GM19099 (cell line): ENCODE results near the gene PIGP.

Source experiments
- POLR2A ChIP-seq: IDR thresholded peaks from 3 replicates; pipeline ENCODE4 v1.6.1; 2011; ENCODE audit warnings: low read depth; ENCODE audit not compliant: insufficient read length; ENCODE audit errors: extremely low read depth

PIGP gene

GRCh38 chr21:37058261-37058660, 14.6 kb downstream of the PIGP start:
- TF ChIP-seq POLR2A = no peak

GRCh38 chr21:37057614-37058013, 15.3 kb downstream of the PIGP start:
- no peak for TF ChIP-seq POLR2A

GRCh38 chr21:37055271-37055855, 17.5 kb downstream of the PIGP start:
- no peak for TF ChIP-seq POLR2A

- no peak for TF ChIP-seq POLR2A
Observed at GRCh38 chr21:37047079-37047478, 25.8 kb downstream of the PIGP start.

GRCh38 chr21:37045556-37045955, 27.3 kb downstream of the PIGP start:
- no peak for TF ChIP-seq POLR2A

GRCh38 chr21:37045149-37045548, 27.7 kb downstream of the PIGP start:
- no peak for TF ChIP-seq POLR2A

- no peak for TF ChIP-seq POLR2A
Observed at GRCh38 chr21:37044643-37045042, 28.2 kb downstream of the PIGP start.

GRCh38 chr21:37043818-37044217, 29.1 kb downstream of the PIGP start:
- no peak for TF ChIP-seq POLR2A

GRCh38 chr21:37041706-37042271, 31.1 kb downstream of the PIGP start:
- TF ChIP-seq POLR2A = no peak

GRCh38 chr21:37040212-37040611, 32.7 kb downstream of the PIGP start:
- TF ChIP-seq POLR2A = no peak

GRCh38 chr21:37039411-37040075, 33.3 kb downstream of the PIGP start:
- TF ChIP-seq POLR2A = no peak

- no peak for TF ChIP-seq POLR2A
Observed at GRCh38 chr21:37036177-37036576, 36.7 kb downstream of the PIGP start.

GRCh38 chr21:37032877-37033471, 39.9 kb downstream of the PIGP start:
- no peak for TF ChIP-seq POLR2A

- TF ChIP-seq POLR2A = no peak
Observed at GRCh38 chr21:37032293-37032692, 40.6 kb downstream of the PIGP start.

- TF ChIP-seq POLR2A = no peak
Observed at GRCh38 chr21:37030864-37031263, 42.0 kb downstream of the PIGP start.

GRCh38 chr21:37028570-37028969, 44.3 kb downstream of the PIGP start:
- TF ChIP-seq POLR2A = no peak
